GM19023 (cell line): ENCODE results near the gene PTPRQ.

Experiments
- ATAC-seq: cut with Tn5 transposase; IDR thresholded peaks from one replicate; pipeline ENCODE4 v1.9.1; 2021; ENCODE audit warnings: mild to moderate bottlenecking, moderate library complexity; ENCODE audit not compliant: unreplicated experiment

The PTPRQ gene

GRCh38 chr12:80717856-80718255, 273.8 kb downstream of the PTPRQ start:
- no peak for ATAC-seq

GRCh38 chr12:80720516-80720915, 276.5 kb downstream of the PTPRQ start:
- no peak for ATAC-seq

- ATAC-seq = no peak
Observed at GRCh38 chr12:80721326-80721725, 277.3 kb downstream of the PTPRQ start.
